Activated effector memory CD4-positive, alpha-beta T cell treated with Interleukin-2 at 50 U/mL for 16 hours (primary cell): ENCODE measurements around the gene SSB.
"Not testable (repeated sequence)": the region's sequence is repeated elsewhere in the genome, so short reads cannot be mapped to it uniquely, and the experiment has no call there.

Experiments
- DNase-seq: peaks from one replicate; pipeline ENCODE4 v3.0.0-alpha.2; 2020

Gene SSB

DNA sequence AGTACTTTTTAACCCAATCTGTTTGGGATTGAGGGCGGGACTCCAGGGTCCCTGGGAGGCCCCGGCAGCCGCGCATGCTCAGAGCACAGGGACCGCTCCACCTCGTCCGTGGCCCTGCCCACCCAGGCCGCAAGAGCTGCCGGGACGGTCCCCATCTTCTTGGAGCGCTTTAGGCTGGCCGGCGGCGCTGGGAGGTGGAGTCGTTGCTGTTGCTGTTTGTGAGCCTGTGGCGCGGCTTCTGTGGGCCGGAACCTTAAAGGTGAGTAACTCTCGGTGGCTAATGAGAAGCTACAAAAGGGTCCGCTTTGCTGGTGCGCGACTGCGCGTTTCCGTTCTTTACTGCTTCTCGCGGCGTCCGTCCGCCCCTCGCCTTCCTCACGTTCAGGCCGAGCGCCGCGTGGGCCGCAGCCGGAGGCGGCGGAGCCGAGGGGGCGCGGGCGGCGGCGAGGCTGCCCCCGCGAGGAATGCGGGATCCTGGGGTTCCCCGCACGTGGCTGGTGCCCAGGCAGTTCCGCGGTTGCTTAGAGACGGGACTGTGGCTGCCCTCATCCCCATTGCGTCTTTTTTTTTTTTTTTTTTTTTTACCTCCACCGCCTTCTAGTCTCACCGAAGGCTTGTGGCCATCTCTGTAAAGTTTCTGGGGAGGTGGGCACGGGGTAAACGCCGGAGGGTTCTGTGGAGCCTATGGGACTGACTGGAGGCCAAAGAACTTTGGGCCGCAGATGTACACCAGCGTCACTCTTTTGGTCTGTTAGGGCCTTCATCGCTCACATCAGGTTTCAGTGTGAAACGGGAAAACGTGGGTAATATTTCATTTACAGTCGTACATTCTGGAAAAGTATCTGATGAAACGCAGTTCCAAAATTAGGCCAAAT, at the start of gene SSB:
Gene SSB (plus strand): TSS at position 154 of the 875 bp plus-strand sequence. CDS start 2,090 bp downstream, outside the sequence.
- peak; percentile 91 for DNase-seq

DNA sequence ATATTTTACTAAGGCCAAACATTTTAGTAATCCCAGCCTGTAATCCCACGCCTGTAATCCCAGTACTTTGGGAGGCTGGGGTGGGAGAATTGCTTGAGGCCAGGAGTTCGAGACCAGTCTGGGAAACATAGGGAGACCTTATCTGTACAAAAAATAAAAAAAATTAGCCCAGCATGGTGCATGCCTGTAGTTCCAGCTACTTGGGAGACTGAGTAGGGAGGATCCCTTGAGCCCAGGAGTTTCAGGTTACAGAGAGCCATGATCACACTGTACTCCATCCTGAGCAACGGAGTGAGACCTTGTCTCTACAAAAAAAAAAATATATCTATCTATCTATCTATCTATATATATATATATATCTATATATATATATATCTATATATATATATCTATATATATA, 45.9 kb upstream of the SSB start:
- no peak for DNase-seq

DNA sequence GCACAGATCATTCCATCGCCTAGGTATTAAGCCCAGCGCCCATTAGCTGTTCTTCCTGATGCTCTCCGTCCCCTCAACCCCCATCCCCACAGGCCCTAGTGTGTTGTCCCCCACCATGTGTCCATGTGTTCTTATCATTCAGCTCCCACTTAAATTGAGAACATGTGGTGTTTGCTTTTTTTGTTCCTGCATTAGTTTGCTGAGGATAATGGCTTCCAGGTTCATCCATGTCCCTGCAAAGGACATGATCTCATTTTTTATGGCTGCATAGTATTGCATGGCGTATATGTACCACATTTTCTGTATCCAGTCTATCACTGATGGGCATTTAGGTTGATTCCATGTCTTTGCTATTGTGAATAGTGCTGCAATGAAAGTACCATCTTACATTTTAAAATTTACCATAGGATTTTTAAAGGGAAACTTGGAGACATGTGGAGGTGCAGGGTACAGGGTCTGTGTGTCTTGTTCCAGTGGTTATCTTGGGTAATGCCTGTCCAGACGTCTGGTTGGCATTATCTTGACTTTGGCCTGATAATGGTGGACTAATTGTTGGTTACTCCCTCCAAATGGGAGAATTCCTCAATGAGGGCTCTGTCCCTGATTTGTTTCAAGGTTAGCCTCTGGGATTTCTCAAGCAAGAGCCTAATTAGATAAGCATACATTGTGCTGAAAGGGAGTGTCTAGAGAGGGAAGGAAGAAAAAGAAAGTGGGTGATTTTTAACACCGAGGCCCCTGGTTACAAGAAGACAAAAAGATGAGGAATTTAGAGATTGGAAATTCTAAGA, 43.4 kb upstream of the SSB start:
- no peak for DNase-seq

DNA sequence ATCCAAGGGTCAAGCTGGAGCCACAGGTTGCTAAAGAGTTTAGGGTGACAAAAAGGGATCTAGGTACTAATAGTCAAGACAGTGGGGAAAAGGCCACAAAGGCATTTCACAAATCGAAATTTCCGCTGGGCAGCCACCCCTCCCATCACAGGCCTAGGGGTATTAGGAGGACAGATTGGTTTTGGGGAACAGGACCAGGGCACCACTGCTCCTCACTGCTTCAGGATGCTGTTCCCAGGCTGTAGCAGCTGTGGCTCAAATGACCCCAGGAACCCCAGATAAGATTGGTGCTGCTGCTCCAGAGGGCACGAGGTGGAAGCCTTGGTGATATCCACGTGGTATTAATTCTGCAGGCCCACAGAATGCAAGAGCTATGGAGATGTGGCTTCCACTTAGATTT, 42.3 kb upstream of the SSB start:
- no peak for DNase-seq

DNA sequence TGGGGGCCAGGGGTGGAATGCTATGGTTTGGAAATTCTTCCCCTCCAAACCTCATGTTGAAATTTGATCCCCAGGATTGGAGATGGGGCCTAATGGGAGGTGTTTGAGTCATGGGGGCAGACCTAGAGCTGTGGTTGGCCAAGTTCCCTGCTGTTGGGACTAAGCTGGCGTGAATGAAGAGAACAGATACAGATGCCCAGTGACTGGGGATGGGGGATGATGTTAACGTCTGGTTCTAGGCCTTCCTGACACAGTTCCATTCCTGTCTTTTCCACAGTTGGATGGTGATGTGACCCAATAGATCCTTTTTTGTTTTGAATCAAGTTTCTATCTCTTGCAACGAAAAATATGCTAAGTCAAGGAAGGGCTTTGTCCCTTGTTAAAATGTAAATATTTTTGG, 41.3 kb upstream of the SSB start:
- no peak for DNase-seq

DNA sequence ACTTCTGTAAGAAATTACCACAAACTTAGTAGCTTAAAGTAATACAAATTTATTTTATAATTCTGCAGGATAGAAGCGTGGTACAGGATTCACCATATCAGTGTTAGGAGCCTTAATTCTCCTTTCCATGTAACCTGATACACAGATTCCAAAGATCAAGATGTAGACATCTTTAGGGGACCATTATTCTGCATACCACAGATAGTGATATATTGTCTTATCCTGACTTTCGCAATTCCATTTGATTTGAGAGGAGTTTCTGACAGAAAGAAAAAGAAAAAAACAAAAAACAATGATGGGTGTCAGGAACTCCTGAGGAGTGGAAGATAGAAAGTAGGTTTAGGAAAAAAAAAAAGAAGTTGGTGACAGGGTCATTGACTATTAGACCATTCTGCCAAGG, 40.9 kb upstream of the SSB start:
- no peak for DNase-seq

DNA sequence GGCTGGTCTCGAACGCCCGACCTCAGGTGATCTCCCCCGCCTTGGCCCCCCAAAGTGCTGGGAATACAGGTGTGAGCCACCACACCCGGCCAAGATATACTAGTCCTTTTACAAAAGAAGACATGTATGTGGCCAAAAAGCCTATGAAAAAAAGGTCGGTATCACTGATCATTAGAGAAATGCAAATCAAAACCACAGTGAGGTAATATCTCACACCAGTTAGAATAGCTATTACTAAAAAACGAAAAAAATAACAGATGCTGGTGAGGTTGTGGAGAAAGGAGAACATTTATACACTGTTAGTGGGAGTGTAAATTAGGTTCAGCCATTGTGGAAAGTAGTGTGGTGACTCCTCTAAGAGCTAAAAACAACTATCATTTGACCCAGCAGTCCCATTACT, 38.7 kb upstream of the SSB start:
- DNase-seq = no peak

DNA sequence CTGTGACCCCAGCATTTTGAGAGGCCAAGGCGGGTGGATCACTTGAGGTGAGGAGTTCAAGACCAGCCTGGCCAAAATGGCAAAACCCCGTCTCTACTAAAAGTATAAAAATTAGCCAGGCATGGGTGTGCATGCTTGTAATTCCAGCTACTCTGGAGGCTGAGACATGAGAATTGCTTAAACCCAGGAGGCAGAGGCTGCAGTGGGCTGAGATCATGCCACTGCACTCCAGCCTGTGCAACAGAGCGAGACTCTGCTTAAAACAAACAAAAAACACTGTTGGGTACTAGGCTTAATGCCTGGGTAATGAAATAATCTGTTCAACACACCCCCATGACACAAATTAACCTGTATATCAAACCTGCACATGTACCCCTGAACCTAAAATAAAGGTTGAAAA, 37.9 kb upstream of the SSB start:
- DNase-seq = not testable (repeated sequence)

DNA sequence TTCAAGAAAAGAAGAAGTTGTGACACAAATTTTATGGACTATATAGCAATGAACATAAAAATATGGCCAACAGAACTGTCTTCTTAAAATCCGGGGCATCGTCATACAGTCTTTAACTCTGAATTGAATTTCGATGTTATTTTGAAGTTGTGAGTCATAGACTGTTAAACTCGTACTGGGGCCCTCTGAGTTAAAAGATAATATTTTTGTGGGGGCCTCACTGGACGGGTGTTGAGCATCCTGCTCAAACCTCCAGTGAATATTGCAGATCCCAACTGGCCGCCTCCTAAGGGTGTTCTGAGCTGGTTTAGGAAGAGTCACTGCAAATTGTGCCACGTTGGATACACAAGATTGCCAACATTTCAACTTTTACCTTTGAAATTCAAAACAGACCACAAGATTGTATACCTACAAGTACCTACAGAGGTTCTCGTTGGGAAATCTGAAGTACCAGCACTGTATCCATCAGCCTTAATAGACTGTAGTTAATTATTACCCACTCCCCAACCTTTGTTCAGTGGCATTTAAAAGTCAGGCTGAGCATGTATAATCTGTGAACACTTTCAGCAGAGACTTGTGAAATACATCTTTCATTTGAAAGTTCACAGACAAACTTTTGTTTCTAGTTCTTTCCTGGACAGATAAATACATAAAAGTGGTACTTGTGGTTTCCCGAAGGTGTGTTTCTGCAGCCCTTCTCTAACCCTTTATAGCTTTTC, 37.3 kb upstream of the SSB start:
- DNase-seq = no peak

DNA sequence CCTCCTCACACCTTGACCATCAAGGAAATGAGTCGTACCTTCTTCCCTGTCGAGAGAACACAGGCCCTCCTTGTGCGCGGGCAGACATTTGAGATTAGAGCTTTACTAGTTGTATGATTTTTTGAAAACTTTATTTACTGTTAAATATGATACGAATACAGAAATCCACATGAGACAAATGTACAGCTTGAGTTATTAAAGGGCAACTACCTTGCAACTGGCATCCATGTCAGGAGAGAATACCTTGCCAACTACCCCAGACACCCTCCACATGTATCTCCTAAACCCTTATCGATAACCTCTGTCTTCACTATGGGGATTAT, 36.7 kb upstream of the SSB start:
- DNase-seq = no peak

DNA sequence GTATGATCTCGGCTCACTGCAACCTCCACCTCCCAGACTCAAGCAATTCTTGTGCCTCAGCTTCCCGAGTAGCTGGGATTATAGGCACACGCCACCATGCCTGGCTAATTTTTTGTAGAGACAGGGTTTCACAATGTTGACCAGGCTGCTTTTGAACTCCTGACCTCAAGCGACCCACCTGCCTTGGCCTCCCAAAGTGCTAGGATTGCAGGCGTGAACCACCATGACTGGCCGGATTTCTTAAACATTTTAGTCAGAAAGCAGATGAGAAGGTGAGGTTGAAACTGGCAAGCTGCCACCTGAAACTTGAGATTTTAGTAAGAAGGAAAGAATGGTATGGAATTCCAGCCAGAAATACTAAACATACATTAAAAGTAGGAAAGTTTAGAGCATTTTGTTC, 33.1 kb upstream of the SSB start:
- DNase-seq = no peak

DNA sequence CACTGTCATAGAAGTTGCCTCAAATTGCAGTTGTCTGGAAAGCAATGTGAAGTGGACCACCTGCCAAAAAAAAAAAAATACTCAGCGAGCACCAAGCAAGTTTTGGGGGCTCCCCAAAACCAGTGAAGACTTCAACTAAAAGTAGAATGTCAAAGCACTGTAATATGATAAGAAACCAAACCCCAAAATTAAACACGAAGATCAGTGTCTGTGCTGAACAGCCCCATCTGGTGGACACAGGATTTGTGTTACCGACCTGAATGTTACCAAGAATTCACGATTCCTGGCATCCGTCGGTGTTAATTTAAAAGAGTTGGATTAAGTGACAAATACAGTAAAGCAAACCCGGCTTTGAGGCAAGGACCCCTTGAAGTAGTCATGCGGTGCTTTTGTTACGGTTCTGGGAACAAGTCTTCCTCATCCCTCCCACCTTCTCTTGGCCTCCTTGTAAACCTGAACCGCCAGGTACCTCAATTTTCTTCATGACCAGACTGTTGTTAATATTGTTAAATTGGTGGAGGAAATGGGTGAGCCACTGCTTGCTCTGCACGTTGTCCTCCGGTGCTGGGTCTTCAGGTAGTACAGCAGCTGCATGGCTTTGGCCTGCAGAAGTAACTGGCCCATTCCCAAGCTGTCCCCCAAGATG, 31.3 kb upstream of the SSB start:
- DNase-seq = peak; percentile 29

DNA sequence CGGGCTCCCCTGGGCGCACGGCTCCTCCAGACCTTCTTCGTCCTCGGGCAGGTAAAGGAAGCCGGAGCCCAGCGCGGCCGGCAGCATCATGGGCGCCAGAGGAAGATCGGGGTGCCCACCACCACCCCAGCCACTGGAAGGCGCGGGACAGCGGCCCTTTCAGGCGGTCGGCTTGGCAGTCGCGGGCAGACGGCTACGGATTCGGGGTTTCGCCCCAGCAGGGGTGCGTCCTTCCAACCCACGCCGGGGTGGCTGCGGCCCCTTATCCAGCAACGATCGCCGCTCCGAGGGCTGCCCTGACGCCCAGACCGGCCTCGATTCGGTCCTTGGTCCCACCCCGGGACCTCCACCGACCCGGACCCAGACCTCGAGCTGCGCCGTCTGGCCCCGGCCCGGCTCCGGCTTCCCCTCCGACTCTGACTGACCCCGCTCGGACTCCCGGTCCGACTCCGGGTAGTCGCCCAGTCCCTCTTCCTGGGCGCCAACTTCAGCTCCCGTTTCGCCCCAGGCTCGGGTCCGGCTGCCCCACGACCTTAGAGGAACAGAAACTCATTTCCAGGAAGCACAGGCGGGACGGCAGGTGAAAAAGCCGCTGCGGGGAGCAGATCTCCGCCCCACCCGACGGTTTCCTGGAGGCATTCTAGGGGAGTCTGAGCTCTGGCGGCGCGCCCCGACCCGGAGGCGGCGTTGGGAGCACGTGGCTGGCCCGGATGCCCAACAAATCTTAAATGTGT, 30.2 kb upstream of the SSB start:
- peak; percentile 16 for DNase-seq

DNA sequence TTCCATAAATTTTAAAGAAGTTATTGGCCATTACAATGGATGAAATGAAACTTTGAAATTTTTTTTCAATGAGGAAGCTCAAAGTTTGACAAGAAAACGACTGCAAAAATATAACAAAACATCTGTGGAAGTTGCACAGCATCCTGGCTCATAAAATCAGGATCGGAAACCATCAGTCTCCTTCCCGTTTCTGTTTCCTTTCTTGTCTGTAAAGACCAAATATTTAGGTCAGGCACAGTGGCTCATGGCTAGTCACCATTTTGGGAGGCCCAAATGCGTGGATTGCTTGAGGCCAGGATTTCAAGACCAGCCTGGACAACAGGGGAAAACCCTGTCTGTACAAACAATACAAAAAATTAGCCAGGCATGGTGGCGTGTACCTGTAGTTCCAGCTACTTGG, 27.6 kb upstream of the SSB start:
- DNase-seq = no peak

DNA sequence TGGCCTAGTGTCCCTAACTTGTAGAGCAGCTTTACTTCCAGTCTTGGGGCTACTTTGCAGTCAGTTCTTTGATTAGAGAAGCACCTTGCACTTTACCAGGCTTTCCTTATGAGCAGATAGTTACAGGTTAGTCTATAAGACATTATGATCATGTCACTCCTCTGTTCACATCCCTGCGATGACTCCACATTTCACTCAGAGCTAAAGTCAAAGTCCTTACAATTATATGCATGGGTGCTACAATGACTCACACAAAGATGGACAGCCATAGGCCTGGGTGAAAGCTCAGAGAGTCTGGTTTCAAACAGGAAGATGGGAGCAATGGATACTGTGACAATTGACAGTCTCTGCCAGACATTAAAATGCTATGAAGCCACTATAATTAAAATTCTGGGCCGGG, 27.1 kb upstream of the SSB start:
- DNase-seq = no peak

DNA sequence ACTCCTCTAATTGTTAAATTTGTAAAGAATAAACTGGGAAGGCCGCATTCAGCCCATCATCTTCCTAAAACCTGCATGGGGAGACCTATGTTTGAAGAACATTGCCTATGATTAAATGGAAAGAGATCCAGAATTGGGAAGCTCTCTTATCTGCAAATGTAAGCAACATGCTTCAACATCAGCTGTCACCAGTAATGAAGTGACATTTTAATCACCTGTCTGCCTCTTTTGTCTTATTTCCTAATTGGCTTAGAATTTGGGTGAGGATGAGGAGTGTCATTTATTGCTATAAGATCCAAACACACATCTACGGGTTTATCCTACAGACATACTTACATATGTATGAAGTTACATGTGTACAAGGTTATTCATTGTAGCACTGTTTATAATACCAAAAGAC, 26.0 kb upstream of the SSB start:
- no peak for DNase-seq

DNA sequence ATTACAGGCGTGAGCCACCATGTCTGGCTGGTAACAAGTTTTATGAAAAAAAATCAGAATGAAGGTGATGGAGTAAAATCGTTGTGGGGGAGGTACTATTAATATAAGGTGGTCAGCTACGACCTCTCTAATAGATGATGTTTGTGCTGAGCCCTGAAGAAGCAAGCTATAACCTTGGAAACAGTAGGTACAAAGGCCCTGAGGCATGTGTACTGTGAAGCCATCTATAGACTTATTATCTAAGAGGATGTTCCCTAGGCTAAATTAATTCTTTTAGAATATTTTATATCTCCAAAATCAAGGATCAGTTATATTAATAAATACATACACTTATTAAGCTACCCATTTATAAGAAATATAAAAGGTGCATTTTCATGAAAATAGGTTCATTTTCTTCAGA, 23.3 kb upstream of the SSB start:
- no peak for DNase-seq

DNA sequence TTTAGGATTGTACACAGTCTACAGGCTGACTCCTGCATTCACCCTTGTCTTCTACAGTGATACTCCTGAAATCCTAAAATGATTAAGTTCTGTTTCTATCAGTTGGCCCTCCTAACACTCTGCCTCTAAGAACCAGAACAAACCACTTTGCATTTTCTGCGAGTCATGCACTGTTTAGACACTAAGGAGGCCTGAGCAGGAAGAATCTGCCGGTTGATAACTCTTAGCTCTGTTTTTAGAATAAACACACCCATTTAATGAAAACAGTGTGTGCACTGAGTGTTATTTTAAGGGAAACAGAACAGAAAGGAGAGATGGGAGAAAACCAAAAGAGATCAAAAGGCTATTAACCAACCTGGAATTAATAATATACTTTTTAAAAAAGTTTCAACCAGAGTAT, 22.9 kb upstream of the SSB start:
- no peak for DNase-seq

DNA sequence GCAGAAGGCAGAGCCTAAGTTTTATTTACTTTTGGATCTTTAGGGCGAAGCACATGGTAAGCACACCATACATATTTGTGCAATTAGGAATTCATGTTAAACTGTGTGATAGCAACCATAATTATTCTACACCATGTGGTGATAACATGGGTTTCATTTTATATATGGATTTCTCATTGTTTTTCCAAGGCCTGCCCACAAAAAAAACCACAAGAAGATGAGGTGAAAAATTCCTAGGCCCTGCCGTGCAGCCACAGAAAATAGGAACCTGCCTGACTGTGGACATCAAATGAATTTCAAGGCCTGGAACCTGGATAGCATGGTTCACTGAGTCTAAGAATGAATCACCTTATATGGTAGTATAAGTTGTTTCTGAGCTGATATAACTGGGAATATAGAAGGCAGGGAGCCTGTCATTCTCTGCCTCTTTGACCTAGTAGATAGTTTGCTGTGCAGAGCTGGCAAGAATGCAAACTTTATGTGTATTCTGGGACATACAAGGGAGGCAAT, 22.4 kb upstream of the SSB start:
- no peak for DNase-seq

DNA sequence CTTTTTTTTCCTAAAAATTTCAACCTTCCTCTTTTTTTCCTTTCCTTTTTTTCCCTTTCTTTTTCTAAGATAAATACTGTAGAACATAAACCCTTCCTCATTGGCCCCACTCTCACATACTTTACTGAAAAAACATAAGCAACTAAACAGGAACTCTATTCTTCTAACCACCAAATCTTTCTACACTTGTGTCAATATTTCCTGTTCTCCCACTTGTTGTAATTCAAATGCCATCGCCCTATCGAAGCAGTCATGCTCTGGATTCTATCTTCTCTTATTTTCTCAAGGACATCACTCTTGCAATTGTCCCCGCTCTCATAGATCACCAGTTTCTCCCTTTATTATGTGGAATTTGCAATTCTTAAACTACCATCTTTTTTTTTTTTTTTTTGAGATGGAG, 20.2 kb upstream of the SSB start:
- no peak for DNase-seq

DNA sequence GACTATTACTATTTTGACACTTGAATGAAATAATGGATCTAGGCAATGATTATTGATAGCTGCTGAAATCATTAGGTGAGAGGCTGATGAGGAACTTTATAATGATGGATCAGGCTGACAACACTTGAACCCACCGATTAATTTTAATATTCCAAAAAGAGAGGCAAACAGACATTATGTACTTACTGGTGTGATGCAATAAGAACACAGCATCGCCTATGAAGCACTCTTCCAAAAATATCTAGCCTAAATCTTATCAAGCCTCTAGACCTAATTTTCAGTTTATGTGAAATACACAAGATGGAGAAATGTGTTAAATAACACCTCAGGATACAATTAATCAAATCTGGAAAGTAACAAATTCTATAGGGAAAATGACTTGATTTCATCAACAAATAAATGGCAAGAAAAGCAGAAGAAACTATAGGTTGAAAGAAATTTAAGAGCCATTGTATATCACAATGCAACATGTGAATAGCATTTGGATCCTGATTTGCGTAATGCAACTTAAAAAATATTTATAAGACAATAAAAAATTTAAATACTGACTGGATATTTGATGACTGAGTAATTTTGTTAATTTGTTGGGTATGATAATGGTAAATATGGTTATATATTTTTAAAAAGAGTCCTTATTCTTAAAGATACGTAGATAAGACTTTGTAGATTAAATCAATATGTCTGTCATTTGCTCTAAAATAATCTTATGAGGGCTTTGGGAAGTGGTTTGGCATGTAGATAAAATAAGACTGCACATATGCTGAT, 17.2 kb upstream of the SSB start:
- DNase-seq = no peak

DNA sequence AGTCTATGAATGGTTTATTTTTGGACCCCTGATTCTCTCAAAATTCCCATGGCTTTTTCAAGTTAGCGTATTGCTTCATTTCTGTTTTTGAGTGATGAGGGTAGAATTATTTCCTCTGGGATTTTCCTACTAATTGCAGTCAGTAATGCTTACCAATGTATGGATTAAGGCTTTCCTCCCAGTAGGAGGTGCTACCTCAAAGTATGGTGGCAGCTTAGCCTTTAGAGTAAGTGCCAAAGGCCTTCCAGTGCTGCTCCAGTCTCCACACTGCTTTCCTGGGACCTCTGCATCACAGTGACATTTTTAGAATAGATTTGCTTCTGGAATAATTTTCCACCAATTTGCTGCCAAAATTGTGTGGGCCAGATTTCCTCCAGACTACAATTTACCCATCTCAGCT, 16.2 kb upstream of the SSB start:
- DNase-seq = no peak
